Endothelial cell (in vitro differentiated cells): Measurements from ENCODE around the gene NSMF. TPM values are rescaled to one million over a fixed set of nuclear protein-coding genes. Genes with fewer than 3 reads are reported as not detected.

Experiments used
- DNase-seq: peaks from one replicate; pipeline ENCODE4 v3.0.0; 2021; ENCODE audit warnings: low spot score
- H3K27ac Mint-ChIP-seq: one replicate; pipeline ENCODE4 v1.8.0; 2021; ENCODE audit warnings: mixed read lengths, inconsistent platforms; ENCODE audit not compliant: unreplicated experiment
- H3K27me3 Mint-ChIP-seq: one replicate; pipeline ENCODE4 v1.8.0; 2021; ENCODE audit warnings: mild to moderate bottlenecking, moderate library complexity, mixed read lengths, inconsistent platforms; ENCODE audit not compliant: unreplicated experiment
- H3K36me3 Mint-ChIP-seq: one replicate; pipeline ENCODE4 v1.8.0; 2021; ENCODE audit warnings: mild to moderate bottlenecking, low read depth, mixed read lengths, inconsistent platforms; ENCODE audit not compliant: unreplicated experiment
- H3K4me1 Mint-ChIP-seq: one replicate; pipeline ENCODE4 v1.8.0; 2021; ENCODE audit warnings: mild to moderate bottlenecking, mixed read lengths, inconsistent platforms; ENCODE audit not compliant: unreplicated experiment
- H3K4me3 Mint-ChIP-seq: one replicate; pipeline ENCODE4 v1.8.0; 2021; ENCODE audit warnings: mild to moderate bottlenecking, mixed read lengths, inconsistent platforms; ENCODE audit not compliant: unreplicated experiment
- H3K9me3 Mint-ChIP-seq: one replicate; pipeline ENCODE4 v1.8.0; 2021; ENCODE audit warnings: mixed read lengths, inconsistent platforms; ENCODE audit not compliant: unreplicated experiment
- CTCF ChIP-seq: fragments of 200-600 bp; sonication (generic); IDR thresholded peaks from one replicate; pipeline ENCODE4 v1.5.0; 2021; ENCODE audit warnings: antibody characterized with exemption; ENCODE audit not compliant: unreplicated experiment
- total RNA-seq: library from RNA; stranded (reverse); fragmentation: NEBNext Ultra II Directional; extraction: Animal tissue kit (Norgen Biotek cat#: 25700); gene quantifications from one replicate; pipeline ENCODE4 v1.2.1, GENCODE V29; 2021; ENCODE audit not compliant: unreplicated experiment

NSMF gene
- total RNA-seq, 1 donor from 2014 or later, result 43.0 TPM

- H3K4me3 Mint-ChIP-seq, result no peak overlapping the region
- DNase-seq, result no peak
- TF ChIP-seq CTCF, result no peak
- peaks cover 2% of the 10 kb centered on the region for H3K4me1 Mint-ChIP-seq
- peaks cover 22% of the 10 kb centered on the region for H3K27me3 Mint-ChIP-seq
- peaks cover 3% of the 10 kb centered on the region for H3K9me3 Mint-ChIP-seq
- H3K36me3 Mint-ChIP-seq, result peaks cover 15% of the 10 kb centered on the region
- no peak overlapping the region for H3K27ac Mint-ChIP-seq
Measured at GRCh38 chr9:137496601-137497375, 37.7 kb upstream of the NSMF start.

GRCh38 chr9:137494550-137495351 lies 35.6 kb upstream of the NSMF start:
- peaks cover 15% of the 10 kb centered on the region for H3K27me3 Mint-ChIP-seq
- no peak for TF ChIP-seq CTCF
- DNase-seq, result no peak

GRCh38 chr9:137494104-137494544 lies 35.0 kb upstream of the NSMF start:
- H3K4me1 Mint-ChIP-seq, result no peaks in the 10 kb centered on the region
- no peak for DNase-seq
- no peaks in the 10 kb centered on the region for H3K9me3 Mint-ChIP-seq
- no peak for TF ChIP-seq CTCF
- no peak overlapping the region for H3K4me3 Mint-ChIP-seq
- no peak overlapping the region for H3K27ac Mint-ChIP-seq
- H3K36me3 Mint-ChIP-seq, result peaks cover 16% of the 10 kb centered on the region
- H3K27me3 Mint-ChIP-seq, result peaks cover 12% of the 10 kb centered on the region

More at GRCh38 chr9:137494550-137495351, 35.6 kb upstream of the NSMF start:
- H3K27ac Mint-ChIP-seq, result no peak overlapping the region
- no peaks in the 10 kb centered on the region for H3K9me3 Mint-ChIP-seq
- H3K4me1 Mint-ChIP-seq, result no peaks in the 10 kb centered on the region
- H3K36me3 Mint-ChIP-seq, result peaks cover 17% of the 10 kb centered on the region
- H3K4me3 Mint-ChIP-seq, result no peak overlapping the region

GRCh38 chr9:137493364-137494103 lies 34.4 kb upstream of the NSMF start:
- peaks cover 10% of the 10 kb centered on the region for H3K27me3 Mint-ChIP-seq
- DNase-seq, result no peak
- no peak for TF ChIP-seq CTCF
- H3K4me1 Mint-ChIP-seq, result no peaks in the 10 kb centered on the region
- no peak overlapping the region for H3K27ac Mint-ChIP-seq
- H3K9me3 Mint-ChIP-seq, result no peaks in the 10 kb centered on the region
- H3K4me3 Mint-ChIP-seq, result no peak overlapping the region
- peaks cover 11% of the 10 kb centered on the region for H3K36me3 Mint-ChIP-seq
